ENCODE measurements around the gene NR3C1. TPM values are rescaled to one million over a fixed set of nuclear protein-coding genes. Genes with fewer than 3 reads are reported as not detected.

NR3C1 gene
- total and polyA plus RNA-seq, 2 of the 13 experiments (the other 11 are each of a cell fraction or from before 2014, with no cell fraction given), result 10.0 to 24.3 TPM

DNA sequence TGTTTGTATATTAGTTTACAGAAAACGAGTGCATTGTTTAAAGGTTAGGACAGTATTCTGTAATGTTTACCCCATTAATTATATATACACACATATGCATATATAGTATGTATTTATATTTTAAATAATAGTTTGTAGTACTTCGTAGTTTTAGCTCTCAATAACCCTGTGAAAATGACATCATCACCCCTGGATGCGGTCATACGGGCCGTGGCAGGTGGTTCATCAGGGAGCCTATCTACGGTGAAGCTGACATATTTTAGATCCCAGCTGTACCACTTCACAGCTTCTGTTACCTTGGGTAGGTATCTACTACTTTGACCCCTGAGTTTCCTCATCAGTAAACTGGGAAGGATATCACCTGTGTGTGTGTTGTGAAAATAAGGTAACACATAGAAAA lies 87.1 kb downstream of the NR3C1 start:
- Histone ChIP-seq H3K27me3 (ENCODE audit: control insufficient read depth in 1 of 2, insufficient read depth in 2 of 2, low read length in 2 of 2) (no peaks in the 10 kb centered on the region), H3K4me1 (ENCODE audit: insufficient read depth, low read length) (no peaks in the 10 kb centered on the region), H3K4me3 (replicated peaks in 1 of 3; ENCODE audit: insufficient read depth in 1 of 3, low read depth in 2 of 3, low read length in 3 of 3) (no peak overlapping the region), H3K4me2 (ENCODE audit: low read depth, low read length) (no peak overlapping the region), H3K27ac (ENCODE audit: extremely low read length, insufficient read depth, low read length) (no peak overlapping the region), H3K9ac (ENCODE audit: insufficient read depth, low read depth, low read length) (no peak overlapping the region), H2AFZ (ENCODE audit: low read length) (no peak overlapping the region), H4K20me1 (ENCODE audit: insufficient read depth, low read length) (no peaks in the 10 kb centered on the region), H3K9me3 (ENCODE audit: low read length) (no peaks in the 10 kb centered on the region), H3K36me3 (replicated peaks in 1 of 2; ENCODE audit: control insufficient read depth in 1 of 2, insufficient read depth in 2 of 2, low read length in 2 of 2) (peaks cover 4 to 20% of the 10 kb centered on the region in 2 experiments; a peak in 4 of 5 replicates), H3K79me2 (ENCODE audit: insufficient read depth, low read length) (no peaks in the 10 kb centered on the region)
- no peak for DNase-seq (ENCODE audit: low spot score)
- BruUV-seq (replicated peaks), result no TSS peak
- intact Hi-C loops (cut with micrococcal nuclease; ENCODE audit: unreplicated experiment), result no loop called here
- 96% methylated on average over 6 of the region's 6 CpGs for WGBS (ENCODE audit: low lambda C conversion rate)
- FAIRE-seq, result no peak
- POLR2A ChIA-PET, result no interaction called here
- ATAC-seq, result no peak
- CTCF ChIA-PET (ENCODE audit: low intra/inter-chr PET ratio, low total read pairs), result no interaction called here
- TF ChIP-seq ZNF652 (CRISPR knock-in tag; IDR thresholded peaks at IDR 0.05; ENCODE audit: borderline replicate concordance, low read depth), result no peak
- TF ChIP-seq ZNF792 (CRISPR knock-in tag; IDR thresholded peaks at IDR 0.05), result no peak
- peak; percentile 58; the same call in 1 of the 2 replicates for TF ChIP-seq ATF7 (IDR thresholded peaks at IDR 0.05)
- no peak for TF ChIP-seq ATF7 (CRISPR knock-in tag; IDR thresholded peaks at IDR 0.05)
- TF ChIP-seq, protein P1, sequence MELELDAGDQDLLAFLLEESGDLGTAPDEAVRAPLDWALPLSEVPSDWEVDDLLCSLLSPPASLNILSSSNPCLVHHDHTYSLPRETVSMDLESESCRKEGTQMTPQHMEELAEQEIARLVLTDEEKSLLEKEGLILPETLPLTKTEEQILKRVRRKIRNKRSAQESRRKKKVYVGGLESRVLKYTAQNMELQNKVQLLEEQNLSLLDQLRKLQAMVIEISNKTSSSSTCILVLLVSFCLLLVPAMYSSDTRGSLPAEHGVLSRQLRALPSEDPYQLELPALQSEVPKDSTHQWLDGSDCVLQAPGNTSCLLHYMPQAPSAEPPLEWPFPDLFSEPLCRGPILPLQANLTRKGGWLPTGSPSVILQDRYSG (CRISPR knock-in tag; IDR thresholded peaks at IDR 0.05), result no peak
- no peak for TF ChIP-seq RCOR2 (CRISPR knock-in tag; IDR thresholded peaks at IDR 0.05)
- in situ Hi-C loops (cut with HindIII; ENCODE audit: extremely low pct_ligation_motif_present, low pct_unique_long_range_greater_than_20kb), result no loop called here

DNA sequence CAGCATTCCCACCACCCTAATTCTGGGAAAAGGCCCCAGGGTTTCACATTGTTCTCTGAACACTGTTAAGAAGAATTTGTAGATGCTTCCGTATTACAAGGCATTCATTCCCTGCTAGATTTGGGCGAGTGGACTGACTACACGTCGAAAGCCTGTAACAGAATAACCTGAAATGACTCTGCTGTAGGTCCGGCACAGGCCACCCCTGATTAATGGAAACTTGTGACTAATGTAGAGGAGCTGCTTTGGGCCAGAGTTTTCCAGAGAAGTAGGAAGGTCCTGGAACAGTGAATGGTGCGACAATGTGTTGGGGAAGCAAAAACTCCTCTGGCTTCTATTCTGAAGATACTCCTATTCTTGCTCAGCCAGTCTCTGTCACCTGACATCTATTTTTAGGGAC lies 87.6 kb downstream of the NR3C1 start:
- peaks cover 4 to 23% of the 10 kb centered on the region in 2 experiments; a peak in 4 of 5 replicates for H3K36me3 ChIP-seq (replicated peaks in 1 of 2; ENCODE audit: control insufficient read depth in 1 of 2, insufficient read depth in 2 of 2, low read length in 2 of 2)
- no peaks in the 10 kb centered on the region for H3K79me2 ChIP-seq (ENCODE audit: insufficient read depth, low read length)
- no peaks in the 10 kb centered on the region for H3K4me1 ChIP-seq (ENCODE audit: insufficient read depth, low read length)
- no peak overlapping the region for H3K9ac ChIP-seq (ENCODE audit: insufficient read depth, low read depth, low read length)
- WGBS (ENCODE audit: low lambda C conversion rate), result 98% methylated on average over 6 of the region's 6 CpGs
- no peak overlapping the region for H2AFZ ChIP-seq (ENCODE audit: low read length)
- BruUV-seq (replicated peaks), result no TSS peak
- H4K20me1 ChIP-seq (ENCODE audit: insufficient read depth, low read length), result no peaks in the 10 kb centered on the region
- FAIRE-seq (no peak), ATAC-seq (no peak), DNase-seq (ENCODE audit: low spot score) (no peak)
- intact Hi-C loops (cut with micrococcal nuclease; ENCODE audit: unreplicated experiment) (no loop called here), in situ Hi-C loops (cut with HindIII; ENCODE audit: extremely low pct_ligation_motif_present, low pct_unique_long_range_greater_than_20kb) (no loop called here)
- H3K9me3 ChIP-seq (ENCODE audit: low read length), result no peaks in the 10 kb centered on the region
- no peak overlapping the region for H3K27ac ChIP-seq (ENCODE audit: extremely low read length, insufficient read depth, low read length)
- no peaks in the 10 kb centered on the region for H3K27me3 ChIP-seq (ENCODE audit: control insufficient read depth in 1 of 2, insufficient read depth in 2 of 2, low read length in 2 of 2)
- CTCF ChIA-PET (ENCODE audit: low intra/inter-chr PET ratio, low total read pairs), result no interaction called here
- H3K4me3 ChIP-seq (replicated peaks in 1 of 3; ENCODE audit: insufficient read depth in 1 of 3, low read depth in 2 of 3, low read length in 3 of 3), result no peak overlapping the region
- no peak overlapping the region for H3K4me2 ChIP-seq (ENCODE audit: low read depth, low read length)
- POLR2A ChIA-PET, result no interaction called here
- no peak for TF ChIP-seq ZNF367 (CRISPR knock-in tag; IDR thresholded peaks at IDR 0.05; ENCODE audit: borderline replicate concordance)
- no peak for TF ChIP-seq TCF12 (IDR thresholded peaks at IDR 0.05)
- TF ChIP-seq TCF12 (CRISPR knock-in tag; IDR thresholded peaks at IDR 0.05), result no peak
- TF ChIP-seq ZNF12 (CRISPR knock-in tag; IDR thresholded peaks at IDR 0.05), result no peak
- TF ChIP-seq, protein P2, sequence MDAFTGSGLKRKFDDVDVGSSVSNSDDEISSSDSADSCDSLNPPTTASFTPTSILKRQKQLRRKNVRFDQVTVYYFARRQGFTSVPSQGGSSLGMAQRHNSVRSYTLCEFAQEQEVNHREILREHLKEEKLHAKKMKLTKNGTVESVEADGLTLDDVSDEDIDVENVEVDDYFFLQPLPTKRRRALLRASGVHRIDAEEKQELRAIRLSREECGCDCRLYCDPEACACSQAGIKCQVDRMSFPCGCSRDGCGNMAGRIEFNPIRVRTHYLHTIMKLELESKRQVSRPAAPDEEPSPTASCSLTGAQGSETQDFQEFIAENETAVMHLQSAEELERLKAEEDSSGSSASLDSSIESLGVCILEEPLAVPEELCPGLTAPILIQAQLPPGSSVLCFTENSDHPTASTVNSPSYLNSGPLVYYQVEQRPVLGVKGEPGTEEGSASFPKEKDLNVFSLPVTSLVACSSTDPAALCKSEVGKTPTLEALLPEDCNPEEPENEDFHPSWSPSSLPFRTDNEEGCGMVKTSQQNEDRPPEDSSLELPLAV (CRISPR knock-in tag; conservative IDR thresholded peaks at IDR 0.05; ENCODE audit: low read depth), result no peak
- TF ChIP-seq ZNF572 (CRISPR knock-in tag; IDR thresholded peaks at IDR 0.05), result no peak
- no peak for TF ChIP-seq ZNF761 (CRISPR knock-in tag; conservative IDR thresholded peaks at IDR 0.05)
- TF ChIP-seq, protein P3, sequence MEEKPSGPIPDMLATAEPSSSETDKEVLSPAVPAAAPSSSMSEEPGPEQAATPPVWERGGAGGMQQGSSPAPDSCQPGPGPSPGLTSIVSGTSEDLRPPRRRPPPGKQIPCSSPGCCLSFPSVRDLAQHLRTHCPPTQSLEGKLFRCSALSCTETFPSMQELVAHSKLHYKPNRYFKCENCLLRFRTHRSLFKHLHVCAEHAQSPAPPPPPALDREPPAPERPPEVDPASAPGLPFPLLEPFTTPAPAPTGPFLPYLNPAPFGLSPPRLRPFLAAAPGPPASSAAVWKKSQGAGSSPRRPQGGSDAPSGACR (CRISPR knock-in tag; IDR thresholded peaks at IDR 0.05), result no peak

Measured in HepG2 (cell line).